ENCODE measurements around the gene TCP11.
"Not testable (repeated sequence)": the region's sequence is repeated elsewhere in the genome, so short reads cannot be mapped to it uniquely, and the experiment has no call there.

TCP11 gene

GRCh38 chr6:35146453-35146852, 5.3 kb upstream of the TCP11 start:
- no peak for DNase-seq (ENCODE audit: low read depth)

GRCh38 chr6:35145757-35146156, 4.6 kb upstream of the TCP11 start:
- DNase-seq (ENCODE audit: low read depth), result no peak

GRCh38 chr6:35142588-35143569, 1.7 kb upstream of the TCP11 start:
- no peak for DNase-seq (ENCODE audit: low read depth)

GRCh38 chr6:35140639-35141006, 516 bp downstream of the TCP11 start:
- DNase-seq (ENCODE audit: low read depth), result no peak

- peak; percentile 16 for DNase-seq (ENCODE audit: low read depth)
Observed at GRCh38 chr6:35139924-35140638, 1.1 kb downstream of the TCP11 start.

GRCh38 chr6:35139470-35139869, 1.7 kb downstream of the TCP11 start:
- no peak for DNase-seq (ENCODE audit: low read depth)

GRCh38 chr6:35138191-35138590, 2.9 kb downstream of the TCP11 start:
- not testable (repeated sequence) for DNase-seq (ENCODE audit: low read depth)

- DNase-seq (ENCODE audit: low read depth), result no peak
Observed at GRCh38 chr6:35136185-35136584, 5.0 kb downstream of the TCP11 start.

- no peak for DNase-seq (ENCODE audit: low read depth)
Observed at GRCh38 chr6:35128496-35128895, 12.6 kb downstream of the TCP11 start.

GRCh38 chr6:35128042-35128441, 13.1 kb downstream of the TCP11 start:
- DNase-seq (ENCODE audit: low read depth), result no peak

- no peak for DNase-seq (ENCODE audit: low read depth)
Observed at GRCh38 chr6:35124356-35124755, 16.8 kb downstream of the TCP11 start.

- no peak for DNase-seq (ENCODE audit: low read depth)
Observed at GRCh38 chr6:35120746-35121145, 20.4 kb downstream of the TCP11 start.

GRCh38 chr6:35108309-35108885, 32.7 kb downstream of the TCP11 start:
- DNase-seq (ENCODE audit: low read depth), result no peak

GRCh38 chr6:35107761-35108160, 33.4 kb downstream of the TCP11 start:
- not testable (repeated sequence) for DNase-seq (ENCODE audit: low read depth)

GRCh38 chr6:35107208-35107607, 33.9 kb downstream of the TCP11 start:
- DNase-seq (ENCODE audit: low read depth), result not testable (repeated sequence)

- not testable (repeated sequence) for DNase-seq (ENCODE audit: low read depth)
Observed at GRCh38 chr6:35106061-35106460, 35.1 kb downstream of the TCP11 start.

GRCh38 chr6:35105078-35105477, 36.1 kb downstream of the TCP11 start:
- no peak for DNase-seq (ENCODE audit: low read depth)

GRCh38 chr6:35099116-35099515, 42.0 kb downstream of the TCP11 start:
- no peak for DNase-seq (ENCODE audit: low read depth)

- no peak for DNase-seq (ENCODE audit: low read depth)
Observed at GRCh38 chr6:35096129-35096862, 44.8 kb downstream of the TCP11 start.

GRCh38 chr6:35094183-35094582, 47.0 kb downstream of the TCP11 start:
- DNase-seq (ENCODE audit: low read depth), result no peak

- DNase-seq (ENCODE audit: low read depth), result no peak
Observed at GRCh38 chr6:35093783-35094182, 47.4 kb downstream of the TCP11 start.

- DNase-seq (ENCODE audit: low read depth), result no peak
Observed at GRCh38 chr6:35093118-35093445, 48.1 kb downstream of the TCP11 start.

All from stimulated activated CD8-positive, alpha-beta memory T cell treated with anti-CD3 and anti-CD28 coated beads, Interleukin-12 subunit alpha, Interleukin-12 subunit beta, amount 100 ng/mL, for 1 hour (primary cell).